GM18951 (cell line): ENCODE results near the gene ZBTB46.

Experiments
- POLR2A ChIP-seq: IDR thresholded peaks from 4 replicates; pipeline ENCODE4 v1.6.1; 2011; ENCODE audit warnings: mild to moderate bottlenecking; ENCODE audit not compliant: insufficient read length, insufficient read depth; ENCODE audit errors: extremely low read depth
- in situ Hi-C: fragments of 300-500 bp; cut with MboI; formaldehyde crosslinking; loops from one replicate; pipeline ENCODE4 v1.12.0; 2022; ENCODE audit warnings: low sequenced_read_pairs, mixed read lengths, inconsistent platforms; ENCODE audit not compliant: unreplicated experiment

Gene ZBTB46

DNA sequence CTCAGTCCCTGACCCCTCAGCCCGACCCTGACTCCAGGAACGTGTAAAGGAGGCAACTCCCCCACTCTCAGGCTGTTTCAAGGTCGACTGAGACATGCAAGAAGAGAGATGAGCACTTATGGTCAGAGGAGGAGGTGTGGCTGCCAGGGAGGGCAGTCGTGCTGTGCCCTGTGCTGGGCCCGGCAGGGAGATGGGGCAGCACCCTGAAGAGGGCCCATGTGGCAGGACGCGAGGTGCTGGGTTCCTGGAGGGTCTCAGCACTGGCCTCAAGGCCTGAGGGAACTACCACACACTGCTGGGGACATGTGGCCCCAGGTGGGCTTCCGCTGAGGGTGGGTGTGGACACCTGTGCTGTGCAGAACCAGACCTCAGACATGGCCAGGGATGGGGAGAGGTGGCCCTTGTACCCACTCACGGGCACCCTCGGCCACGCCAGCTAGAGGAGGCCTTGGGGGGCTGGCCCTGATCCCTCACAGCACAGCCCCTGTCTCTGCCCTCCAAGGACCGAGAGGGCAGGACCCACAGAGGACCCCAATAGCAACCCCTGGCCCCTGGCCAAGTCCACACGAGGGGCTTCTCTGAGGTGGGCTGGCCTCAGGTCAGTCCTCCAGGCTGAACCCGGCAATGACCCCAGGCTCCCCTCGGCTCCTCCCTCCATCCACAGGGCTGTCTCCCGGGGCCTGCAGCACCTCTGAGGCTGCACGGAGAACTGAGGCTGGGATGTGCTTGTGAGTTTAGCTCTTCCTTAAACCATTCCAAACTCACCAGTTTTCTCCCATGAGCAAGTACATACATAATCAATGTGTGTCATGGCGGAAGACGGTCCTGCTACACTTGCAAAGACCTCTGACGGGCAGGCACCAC lies 82.8 kb downstream of the ZBTB46 start:
- in situ Hi-C loops: no loop called here
- no peak for TF ChIP-seq POLR2A

DNA sequence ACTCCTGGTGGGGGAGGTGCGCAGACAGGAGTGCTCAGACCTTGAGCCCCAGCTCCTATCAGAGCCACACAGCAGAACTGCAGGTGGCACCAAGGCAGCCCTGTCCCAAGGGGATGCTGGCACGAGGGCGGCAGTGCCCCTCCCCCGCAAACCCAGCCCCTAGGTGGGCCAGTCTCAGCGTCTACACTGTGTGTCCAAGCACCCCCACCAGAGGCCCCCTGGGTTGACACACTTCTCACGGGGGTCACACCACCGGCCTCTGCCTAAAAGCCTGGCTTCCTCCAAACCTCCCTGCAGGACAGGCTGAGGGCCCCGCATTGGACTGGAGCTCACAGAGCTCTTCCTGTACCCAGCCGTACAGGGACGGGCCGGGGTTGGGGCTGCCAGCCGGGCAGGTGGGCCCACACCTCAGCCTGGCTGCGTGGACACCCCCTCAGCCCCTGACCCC lies 83.4 kb downstream of the ZBTB46 start:
- in situ Hi-C loops: no loop called here
- TF ChIP-seq POLR2A: no peak

DNA sequence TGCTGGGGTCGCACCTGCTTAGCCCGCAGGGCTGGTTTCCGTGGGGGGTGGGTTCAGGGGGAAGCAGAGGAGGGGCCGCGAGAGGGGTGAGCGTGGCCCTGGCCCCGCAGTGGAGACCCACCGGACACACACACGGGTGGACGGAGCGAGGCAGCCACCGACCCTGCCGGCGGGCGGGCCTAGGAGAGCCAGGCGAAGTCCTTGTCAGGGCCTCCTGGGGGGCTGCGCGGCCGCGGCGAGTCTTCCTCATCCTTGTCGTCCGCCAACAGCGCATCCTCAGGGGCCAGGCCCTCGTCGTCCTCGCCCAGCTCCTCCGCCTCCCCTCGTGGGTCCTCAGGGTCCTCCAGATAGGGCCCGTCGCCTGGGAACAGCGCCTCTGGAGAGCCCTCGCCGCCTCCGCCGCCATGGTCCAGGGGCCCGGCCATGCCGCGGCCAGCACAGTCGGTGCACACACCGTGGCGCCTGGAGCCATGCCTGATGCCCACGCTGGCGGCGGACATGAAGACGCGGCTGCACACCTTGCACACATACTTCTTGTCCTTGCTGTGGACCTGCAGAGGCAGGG lies 84.2 kb downstream of the ZBTB46 start:
- TF ChIP-seq POLR2A: no peak
- in situ Hi-C loops: no loop called here

DNA sequence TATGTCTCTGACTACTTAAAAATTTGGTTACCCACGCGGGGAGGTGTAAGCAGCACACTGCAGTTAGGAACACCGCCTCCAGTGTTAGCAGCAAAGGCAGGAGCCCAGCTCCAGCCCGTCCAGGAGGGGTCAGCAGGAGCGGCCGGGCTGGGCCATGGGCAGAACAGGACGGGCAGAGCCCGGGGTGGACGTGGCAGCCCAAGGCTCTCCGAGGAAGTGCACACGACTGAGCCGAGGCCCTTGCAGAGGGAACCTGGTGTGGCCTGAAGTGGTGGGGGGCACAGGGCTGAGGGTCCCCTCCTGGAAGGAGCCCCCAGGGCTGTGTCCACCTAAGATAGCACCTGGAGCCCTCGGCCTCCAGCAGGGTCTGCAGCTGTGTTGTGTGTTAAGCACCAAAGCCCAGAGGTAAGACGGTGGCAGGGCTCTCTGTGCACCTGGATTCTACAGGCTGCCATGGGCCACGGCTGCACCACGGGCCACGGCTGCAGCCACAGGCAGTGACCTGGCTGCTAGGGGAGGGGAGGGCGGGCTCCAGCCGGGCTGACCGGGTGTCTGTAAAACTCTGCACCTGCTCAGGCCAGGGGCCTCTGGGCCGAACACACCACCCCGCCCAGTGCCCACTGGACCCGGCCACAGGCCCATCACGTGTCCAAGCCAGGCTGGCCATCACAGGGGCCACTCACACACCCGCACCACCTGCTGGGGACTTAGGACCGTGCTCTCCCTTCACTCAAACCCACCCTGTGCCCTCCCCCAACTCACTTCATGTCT lies 84.9 kb downstream of the ZBTB46 start:
- no peak for TF ChIP-seq POLR2A
- in situ Hi-C loops: no loop called here

DNA sequence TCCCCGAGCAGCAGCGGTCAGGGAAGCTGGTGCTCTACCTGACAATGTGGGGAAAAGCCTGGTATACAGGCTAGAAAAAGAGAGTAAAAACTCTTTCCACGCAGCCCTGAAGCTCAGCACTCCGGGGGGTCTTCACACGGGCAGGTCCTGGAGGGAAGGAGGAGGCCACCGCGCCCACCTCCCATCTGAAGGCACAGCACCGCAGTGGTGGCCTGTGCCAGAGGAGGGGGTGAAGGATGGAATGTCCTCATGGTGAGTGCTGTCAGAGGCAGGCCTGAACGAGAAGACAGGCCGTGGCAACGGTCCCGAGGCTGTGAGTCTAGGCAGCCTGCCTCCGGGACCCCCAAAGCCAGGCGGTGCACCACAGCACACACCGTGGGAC lies 85.6 kb downstream of the ZBTB46 start:
- in situ Hi-C loops: no loop called here
- no peak for TF ChIP-seq POLR2A

DNA sequence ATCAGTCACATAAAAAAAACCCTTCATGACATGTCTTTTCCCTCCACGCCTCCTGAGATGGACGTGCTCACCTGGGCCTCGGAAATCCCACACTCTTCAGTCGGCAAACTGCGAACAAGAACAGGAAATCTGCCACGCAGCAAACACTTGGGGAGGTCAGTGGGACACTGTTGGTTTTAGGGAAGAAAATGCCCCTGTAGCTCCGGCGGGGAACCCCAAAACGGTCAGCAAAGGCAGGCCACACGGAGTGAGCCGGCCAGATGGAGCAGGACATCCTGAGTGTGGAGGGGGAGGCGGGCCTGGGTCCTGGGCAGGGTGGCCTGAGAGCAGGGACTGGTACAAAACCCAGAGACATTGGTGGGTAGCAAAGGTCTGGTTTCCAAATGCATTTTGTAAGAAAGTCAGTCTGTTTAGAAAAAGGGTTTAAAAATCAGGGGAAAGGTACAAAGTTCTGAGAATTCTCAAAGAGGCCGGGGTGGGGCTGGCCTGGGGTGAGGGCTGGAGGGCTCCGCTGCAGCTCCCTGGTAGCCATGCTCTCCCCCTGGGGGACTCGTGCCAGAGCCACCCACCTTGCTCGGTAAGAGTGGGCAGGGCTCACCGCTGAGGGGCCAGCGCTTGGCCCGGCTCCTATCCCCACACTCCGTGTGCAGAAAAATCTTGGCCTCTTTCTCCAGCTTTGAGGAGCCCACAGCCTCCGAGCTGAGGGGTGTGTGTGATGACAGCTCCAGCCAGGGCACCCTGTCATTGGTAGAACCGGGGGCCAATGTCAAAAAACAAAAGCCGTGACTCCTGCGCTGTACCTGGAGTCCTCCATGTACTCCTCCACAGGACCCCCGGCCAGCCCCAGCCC lies 86.3 kb downstream of the ZBTB46 start:
- in situ Hi-C loops: no loop called here
- TF ChIP-seq POLR2A: no peak

DNA sequence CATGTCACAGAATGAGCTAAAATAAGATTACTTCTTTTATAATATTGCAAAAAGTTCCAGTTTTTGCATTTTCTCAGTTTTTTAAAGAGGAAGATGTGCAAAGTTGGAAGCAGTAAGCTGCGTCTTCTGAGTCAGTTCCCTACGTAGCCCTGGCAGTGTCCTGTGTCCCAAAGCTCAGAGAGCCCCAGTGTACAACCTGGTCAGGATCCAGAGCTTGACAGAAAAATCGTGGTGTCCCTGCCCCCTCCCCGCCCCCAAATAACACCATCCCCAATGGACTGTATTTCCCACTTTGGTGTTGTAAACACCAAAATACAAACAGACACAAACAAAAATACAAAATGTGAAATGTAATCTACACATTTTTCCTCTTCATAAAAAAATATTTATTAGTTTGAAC lies 86.9 kb downstream of the ZBTB46 start:
- no peak for TF ChIP-seq POLR2A
- in situ Hi-C loops: no loop called here

DNA sequence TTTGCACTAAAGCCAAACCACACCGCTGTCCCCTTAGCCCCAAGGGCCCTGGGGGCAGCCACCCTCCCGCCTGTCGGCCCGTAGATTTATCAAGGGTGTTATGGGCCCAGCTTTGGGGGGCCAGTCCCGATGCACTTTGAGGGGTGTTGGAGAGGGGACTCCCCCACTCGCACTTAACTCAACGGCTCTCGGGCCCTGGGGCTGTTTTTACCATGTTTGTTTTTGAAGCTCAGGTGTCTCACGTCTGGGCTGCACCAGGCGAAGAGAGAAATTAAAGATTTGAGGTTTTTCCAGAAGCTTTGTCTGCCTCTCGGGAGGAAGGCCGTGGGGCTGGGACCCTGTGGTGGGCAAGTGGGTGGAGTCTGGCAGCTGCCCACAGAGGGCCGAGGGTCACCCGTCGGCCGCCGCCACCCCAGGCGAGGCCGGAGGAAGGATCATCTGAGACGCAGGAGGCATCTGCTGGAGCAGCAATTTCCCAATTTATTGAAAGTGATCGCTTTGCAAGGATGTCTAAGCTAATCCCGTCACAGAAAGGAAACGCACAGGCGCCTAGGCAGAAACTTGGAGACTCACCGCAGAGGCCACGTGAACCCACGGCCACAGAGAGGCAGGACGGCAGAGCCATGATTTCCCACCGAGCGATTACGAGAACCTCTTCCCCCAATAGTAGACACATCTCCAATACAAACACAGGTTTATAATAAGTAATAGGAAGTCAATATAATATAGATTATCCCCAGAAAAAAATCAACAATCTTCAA lies 87.7 kb downstream of the ZBTB46 start:
- in situ Hi-C loops: no loop called here
- no peak for TF ChIP-seq POLR2A

DNA sequence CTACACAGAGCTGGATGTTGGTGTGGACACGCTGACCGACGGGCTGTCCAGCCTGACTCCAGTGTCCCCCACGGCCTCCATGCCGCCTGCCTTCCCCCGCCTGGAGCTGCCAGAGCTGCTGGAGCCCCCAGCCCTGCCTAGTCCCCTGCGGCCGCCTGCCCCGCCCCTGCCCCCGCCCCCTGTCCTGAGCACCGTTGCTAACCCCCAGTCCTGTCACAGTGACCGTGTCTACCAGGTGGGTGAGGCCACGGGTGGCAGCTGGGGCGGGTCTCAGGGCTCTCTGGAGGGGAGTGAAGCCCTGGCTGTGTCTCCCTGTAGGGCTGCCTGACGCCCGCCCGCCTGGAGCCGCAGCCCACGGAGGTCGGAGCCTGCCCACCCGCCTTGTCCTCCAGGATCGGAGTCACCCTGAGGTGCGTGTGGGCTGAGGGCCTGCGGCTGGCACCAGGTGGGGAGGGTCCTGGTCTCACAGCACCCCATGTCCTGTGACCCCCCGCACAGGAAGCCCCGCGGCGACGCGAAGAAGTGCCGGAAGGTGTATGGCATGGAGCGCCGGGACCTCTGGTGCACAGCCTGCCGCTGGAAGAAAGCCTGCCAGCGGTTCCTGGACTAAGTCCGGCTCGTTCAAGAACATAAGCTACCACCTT lies 88.6 kb downstream of the ZBTB46 start:
- in situ Hi-C loops: no loop called here
- no peak for TF ChIP-seq POLR2A

DNA sequence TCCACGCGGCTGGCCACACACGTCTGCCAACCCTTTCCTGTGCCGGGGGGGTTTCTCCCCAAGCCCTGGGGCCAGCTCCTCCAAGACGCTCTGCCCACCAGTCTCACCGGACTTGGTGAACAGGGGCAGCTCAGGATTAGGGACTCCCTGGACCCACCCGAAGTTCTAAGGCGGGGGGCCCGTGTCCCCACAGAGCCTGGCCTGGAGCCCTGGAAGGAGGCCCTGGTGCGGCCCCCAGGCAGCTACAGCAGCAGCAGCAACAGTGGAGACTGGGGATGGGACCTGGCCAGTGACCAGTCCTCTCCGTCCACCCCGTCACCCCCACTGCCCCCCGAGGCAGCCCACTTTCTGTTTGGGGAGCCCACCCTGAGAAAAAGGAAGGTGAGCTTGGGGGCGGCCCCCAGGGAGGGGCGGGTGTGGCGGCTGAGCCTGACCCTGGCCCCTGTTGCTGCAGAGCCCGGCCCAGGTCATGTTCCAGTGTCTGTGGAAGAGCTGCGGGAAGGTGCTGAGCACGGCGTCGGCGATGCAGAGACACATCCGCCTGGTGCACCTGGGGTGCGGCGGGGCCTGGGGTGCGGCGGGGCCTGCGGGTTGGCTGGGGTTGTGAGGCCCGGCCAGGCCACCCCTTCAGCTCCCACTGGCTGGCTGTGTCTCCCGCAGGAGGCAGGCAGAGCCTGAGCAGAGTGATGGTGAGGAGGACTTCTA lies 89.2 kb downstream of the ZBTB46 start:
- in situ Hi-C loops: no loop called here
- no peak for TF ChIP-seq POLR2A

DNA sequence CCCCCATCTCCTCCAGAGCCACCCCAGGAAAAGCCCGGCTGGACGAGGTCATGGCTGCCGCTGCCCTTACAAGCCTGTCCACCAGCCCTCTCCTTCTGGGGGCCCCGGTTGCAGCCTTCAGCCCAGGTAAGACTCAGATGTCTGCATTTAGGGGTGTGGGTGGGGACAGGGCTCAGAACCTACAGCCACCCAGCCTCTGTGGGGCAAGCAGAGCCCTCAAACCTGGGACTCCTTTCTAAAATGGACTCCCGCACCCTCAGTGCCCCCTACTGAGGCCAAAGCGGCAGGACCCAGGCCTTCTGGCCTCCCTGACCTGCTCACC lies 89.7 kb downstream of the ZBTB46 start:
- in situ Hi-C loops: no loop called here

More for the DNA sequence above, 89.7 kb downstream of the ZBTB46 start:
- TF ChIP-seq POLR2A: no peak
